ENCODE results near the gene ARHGEF6. TPM values are rescaled to one million over a fixed set of nuclear protein-coding genes. Genes with fewer than 3 reads are reported as not detected.

Gene ARHGEF6
- polyA plus RNA-seq, 4 donors: 11.7 to 13.5 (median 12.2) TPM

DNA sequence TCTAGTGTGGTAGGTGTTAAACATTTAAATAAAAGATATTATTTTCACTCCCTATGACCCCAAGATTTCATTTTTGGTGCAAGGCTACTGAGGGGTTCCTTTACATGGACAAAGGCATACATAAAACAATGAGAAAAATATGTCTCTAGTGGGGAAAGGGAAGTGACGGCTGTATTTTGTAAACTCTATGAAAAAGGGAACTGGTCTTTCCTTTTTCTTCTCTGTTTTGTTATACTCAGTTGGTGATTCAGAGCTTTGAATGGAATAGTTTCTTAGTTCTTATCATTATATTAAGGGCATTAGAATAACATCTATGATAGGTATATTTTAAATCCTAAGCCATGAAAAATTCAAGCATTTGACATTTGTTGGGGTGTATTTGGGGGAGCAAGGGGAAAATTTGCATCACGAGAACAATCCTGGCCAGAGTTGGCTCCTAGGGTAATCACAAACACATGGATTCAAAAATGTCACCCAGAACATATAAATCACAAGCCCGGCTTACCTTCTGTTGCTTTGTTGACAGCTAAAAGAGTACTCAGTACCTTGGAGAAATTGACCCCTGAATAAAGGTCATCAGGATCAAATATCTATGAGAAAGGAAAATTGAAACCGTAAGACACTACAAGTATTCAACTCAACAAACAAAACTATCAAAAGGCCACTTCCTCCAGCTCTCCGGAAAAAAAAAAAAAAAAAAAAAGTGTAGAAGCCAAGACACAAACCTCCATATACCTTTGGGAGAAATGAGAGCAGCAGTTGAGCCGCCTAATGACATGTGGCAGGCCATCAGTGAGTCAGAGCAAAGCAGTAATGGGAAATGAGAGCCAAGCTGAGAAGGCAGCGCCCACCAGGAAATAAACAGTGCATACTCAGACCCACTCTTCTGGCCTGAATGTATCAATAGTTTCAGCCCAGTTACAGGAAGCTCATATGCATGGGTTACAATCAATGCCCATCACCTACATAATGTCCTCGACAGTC, 33.4 kb downstream of the ARHGEF6 start:
- no peak for DNase-seq (ENCODE audit: low read depth in 4 of 4, low spot score in 3 of 4)

DNA sequence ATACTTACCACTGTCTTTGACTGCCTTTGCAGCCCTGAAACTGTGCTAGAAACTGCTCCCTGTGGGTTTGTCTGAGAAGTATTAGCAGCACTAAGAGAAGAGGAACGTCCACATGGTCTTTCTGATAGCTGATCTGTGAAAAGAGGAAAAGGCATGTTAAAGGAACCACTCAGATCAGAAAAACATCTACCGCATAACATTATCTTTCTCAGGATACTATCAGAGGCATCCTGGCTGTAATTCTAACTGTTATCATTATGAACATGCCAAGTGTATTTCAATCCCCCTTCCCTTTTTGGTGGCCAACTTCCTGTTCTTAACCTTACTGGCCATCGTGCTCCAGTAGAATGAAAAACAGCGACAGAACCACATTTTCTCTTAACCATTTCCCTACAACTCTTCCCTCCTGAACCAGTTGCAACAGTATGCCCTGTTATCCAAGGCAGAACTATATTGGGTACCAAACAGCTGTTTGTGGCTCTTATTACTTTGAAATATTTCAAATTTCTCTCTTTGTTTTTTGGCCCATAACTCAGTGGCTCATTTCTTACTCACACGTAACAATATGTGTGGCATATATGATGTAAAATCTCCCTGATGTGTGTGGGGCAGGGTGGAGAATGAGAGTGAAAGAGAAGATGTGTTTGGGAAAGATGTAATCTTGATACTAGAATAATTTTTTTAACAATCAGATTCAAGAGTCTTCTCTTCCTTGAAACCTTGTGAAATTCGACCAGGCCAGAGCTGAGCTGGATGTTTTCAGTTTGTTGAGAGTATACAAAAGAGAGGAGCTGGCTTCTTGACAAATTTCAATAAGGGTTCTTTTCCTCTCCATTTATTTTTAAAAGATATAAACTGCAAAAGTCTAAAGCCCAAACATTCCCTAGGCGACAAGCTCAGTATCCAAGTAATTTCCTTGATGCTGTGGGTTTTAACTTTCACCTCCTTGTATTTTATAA, 35.2 kb downstream of the ARHGEF6 start:
- DNase-seq (ENCODE audit: low read depth in 4 of 4, low spot score in 3 of 4): no peak

DNA sequence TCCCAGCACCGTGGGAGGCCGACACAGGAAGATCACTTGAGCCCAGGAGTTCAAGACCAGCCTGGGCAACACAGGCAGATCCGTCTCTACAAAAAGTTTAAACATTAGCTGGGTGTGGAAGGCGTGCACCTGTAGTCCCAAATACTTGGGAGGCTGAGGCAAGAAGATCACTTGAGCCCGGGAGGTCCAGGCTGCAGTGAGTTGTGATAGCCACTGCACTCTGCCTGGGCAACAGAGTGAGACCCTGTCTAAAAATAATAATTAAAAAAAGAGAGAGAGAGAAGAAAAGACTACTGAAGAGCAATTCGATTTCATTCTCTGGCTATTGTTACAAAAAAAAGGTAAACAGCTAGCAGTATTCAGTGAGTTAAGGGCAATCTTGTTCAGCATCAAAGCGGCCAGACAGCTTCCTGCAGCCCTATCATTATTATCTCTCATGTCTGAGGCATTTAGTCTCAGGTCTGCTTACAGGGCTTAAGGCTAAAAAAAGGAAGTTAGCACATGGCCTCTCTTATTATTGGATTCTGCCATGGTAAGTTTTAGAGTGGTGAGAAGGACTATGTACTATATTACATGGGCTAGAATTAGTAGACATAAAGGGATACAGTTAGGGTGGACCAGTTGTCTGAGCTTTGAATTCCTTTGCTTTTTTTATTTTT, 37.9 kb downstream of the ARHGEF6 start:
- DNase-seq (ENCODE audit: low read depth in 4 of 4, low spot score in 3 of 4): no peak

DNA sequence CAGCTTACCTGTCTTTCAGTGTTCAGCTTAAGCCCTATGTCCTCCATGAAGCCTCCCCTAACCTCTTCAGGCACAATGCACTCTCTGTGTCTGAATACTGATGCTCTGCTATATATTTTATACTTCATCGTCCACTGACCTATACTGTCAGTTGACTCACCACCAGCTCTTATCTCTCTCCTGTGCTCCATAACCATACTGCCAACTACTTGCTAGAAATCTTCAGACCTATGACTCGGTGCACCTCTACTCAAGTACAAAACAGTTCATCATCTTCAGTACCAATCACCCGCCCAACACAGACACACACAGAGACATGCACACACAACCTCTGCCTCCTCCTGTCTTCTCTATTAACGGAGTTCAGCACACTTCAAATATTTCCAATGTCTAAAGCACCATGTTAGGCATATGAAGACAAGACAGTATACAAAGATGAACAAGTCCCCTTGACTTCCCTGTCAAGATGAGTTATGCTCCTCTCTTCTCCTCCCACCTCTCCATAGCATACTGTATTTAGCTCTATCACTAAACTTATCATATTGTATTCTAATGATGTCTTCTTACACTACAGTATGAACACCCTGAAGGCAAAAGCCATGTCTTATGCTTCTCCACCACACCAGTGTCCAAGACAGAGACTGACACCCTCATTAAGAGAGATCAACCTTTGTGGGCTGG, 42.5 kb downstream of the ARHGEF6 start:
- DNase-seq (ENCODE audit: low read depth in 4 of 4, low spot score in 3 of 4): no peak

DNA sequence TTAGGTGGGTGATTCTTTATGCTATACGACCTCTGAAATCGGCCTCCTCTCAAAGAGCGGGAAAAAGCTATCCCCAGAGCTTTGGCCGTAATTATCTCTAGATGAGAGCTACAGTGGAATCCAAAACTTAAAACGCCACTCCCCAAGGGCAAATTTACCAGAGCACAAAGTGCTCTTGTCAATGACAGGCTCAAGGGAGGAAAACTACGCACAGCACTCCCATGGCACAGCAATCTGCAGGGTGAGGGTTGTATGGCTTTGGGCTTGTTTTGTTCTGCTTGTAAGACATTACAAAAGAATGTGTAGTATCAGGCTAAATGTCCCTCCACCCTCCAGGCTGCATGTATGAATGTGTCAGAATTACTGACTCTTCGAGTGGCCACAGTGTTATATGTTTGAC, 44.0 kb downstream of the ARHGEF6 start:
- DNase-seq (ENCODE audit: low read depth in 4 of 4, low spot score in 3 of 4): no peak

DNA sequence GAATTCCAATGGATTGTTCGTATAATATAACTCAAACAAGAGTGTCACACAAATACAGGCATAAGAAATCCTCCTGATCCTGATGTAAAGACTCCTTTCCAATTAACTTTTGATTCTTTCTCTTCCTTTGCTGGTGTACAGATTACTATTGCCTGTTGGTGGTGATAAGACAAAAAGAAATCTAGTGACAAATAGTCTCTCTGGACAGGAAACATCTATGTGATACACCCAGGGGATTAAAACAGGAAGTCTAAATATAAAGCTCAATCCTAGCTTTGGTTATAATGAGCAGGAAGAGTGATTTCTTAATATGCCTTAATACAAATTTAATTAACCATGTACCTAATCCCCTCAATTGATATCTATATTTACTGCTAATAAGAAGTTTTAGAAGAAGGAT, 45.1 kb downstream of the ARHGEF6 start:
- DNase-seq (ENCODE audit: low read depth in 4 of 4, low spot score in 3 of 4): no peak

DNA sequence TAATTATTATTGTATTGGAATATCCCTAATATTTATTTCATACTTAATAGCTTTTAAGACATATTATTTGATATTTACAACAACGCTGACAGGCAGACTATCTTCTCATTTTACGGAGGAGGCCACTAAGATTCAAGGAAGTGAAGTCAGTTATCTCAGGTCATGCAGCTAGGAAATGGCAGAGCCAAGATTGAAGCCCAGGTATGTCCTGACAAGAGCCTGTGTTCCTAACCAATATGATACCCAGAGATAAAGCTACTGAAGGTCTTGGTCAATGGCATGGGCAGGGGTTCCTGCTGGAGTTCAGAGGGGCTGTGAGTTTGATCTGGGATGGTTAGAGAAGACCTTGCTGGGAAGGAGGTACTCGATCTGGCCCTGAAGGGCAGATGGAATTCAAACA, 47.1 kb downstream of the ARHGEF6 start:
- no peak for DNase-seq (ENCODE audit: low read depth in 4 of 4, low spot score in 3 of 4)

DNA sequence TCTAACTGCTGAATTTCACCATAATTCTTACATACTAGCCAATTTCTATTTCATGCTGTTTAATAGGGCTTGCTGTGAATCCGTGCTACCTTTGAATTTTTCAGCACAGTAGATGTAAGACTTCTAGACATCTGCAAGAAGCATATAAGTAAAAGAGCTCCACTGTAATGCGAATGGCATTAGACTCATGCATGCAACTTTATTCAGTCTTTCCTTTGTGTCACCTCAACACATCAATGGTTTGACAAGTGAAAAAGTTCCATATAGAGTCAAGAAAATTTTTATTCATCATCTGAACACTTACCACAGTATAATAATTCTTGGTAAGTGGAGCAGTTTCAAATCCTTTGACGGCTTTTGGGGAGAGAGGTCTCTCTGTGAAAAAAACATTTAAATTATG, 48.9 kb downstream of the ARHGEF6 start:
- no peak for DNase-seq (ENCODE audit: low read depth in 4 of 4, low spot score in 3 of 4)

DNA sequence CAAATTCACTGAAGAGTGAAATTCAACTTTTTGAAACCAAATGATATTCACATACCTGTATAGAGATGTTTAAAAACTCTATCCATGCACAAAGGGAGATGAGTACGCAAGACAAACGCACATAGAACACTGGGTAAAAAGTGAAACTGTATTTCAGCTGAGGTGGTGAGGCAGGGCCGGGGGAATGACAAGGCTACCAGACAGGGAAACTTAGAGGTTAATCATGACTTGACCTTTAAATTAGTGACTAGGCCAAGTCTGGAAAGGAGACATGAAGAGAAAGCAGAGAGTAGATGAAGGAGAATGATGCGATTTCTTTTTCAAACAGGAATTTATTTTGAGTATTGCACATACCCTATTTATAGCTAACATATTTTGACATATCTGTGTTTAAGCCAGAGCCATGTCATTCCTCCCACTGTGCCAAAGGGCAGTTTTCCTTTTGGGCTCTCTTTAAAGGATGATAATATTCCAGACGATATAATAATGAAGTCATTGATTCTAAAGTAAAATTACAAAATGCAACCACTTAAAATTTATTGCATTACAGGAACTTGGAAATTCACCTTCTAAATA, 49.4 kb downstream of the ARHGEF6 start:
- DNase-seq (ENCODE audit: low read depth in 4 of 4, low spot score in 3 of 4): no peak

DNA sequence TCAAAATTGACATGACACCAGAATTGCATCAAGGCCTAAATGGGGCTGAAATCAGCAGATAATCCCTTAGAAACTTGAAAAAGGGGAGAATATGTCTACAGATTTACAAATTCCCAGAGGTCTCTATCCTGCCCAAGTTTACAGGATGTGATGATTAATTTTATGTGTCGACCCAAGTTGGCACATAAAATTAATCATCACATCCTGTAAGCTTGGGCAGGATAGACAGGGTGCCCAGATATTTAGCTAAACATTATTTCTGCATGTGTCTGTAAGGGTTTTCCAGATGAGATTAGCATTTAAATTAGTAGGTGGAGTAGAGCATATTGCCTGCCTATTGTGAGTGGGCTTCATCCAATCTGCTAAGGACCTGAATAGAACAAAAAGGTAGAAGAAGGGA, 52.3 kb downstream of the ARHGEF6 start:
- DNase-seq (ENCODE audit: low read depth in 4 of 4, low spot score in 3 of 4): no peak

DNA sequence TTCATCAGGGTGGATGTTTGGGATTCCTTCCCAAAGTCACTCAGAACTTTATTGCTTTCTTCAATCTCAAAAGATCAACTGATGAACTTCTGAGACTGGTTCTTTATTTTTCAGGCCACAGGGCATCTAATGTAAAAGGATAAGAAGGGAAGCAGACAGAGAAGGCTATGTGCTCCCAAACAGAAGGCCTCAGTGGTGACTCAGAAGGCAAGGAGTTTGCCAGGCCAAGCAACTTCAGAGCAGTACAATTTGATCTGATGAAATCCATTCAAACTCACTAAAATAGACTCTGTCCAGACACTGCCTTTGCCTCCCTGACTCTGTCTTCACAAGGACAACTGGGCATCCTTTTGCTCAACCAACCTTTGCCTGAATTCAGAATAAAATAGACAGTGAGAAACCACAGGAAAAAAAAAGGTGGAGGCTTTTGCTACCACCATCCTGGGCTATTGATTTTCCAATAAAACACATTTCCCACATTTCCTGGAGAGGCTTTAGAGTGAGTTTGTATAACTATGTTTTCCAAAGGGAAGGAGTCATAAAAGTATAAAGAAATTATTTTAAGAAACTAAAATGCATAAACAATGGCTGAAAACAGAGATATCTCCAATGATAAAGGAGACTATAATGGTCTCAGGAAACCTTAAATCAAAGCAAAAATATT, 55.2 kb downstream of the ARHGEF6 start:
- DNase-seq (ENCODE audit: low read depth in 4 of 4, low spot score in 3 of 4): no peak

DNA sequence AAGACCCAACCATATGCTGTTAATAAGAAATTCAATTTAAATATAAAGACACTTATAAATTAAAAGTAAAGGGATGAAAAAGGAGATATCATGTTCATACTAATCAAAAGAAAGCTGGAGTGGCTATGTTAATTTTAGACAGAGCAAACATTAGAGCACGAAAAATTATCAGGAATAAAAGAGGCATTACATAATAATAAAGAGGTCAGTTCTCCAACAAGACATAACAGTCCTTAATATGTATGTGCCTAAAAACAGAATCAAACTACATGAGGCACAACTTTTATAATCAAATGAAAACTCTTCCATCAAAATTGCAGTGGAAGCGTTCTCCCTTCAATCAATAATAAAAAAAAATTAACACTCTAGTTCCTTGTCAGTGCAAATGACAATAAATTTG, 62.6 kb downstream of the ARHGEF6 start:
- DNase-seq (ENCODE audit: low read depth in 4 of 4, low spot score in 3 of 4): no peak

DNA sequence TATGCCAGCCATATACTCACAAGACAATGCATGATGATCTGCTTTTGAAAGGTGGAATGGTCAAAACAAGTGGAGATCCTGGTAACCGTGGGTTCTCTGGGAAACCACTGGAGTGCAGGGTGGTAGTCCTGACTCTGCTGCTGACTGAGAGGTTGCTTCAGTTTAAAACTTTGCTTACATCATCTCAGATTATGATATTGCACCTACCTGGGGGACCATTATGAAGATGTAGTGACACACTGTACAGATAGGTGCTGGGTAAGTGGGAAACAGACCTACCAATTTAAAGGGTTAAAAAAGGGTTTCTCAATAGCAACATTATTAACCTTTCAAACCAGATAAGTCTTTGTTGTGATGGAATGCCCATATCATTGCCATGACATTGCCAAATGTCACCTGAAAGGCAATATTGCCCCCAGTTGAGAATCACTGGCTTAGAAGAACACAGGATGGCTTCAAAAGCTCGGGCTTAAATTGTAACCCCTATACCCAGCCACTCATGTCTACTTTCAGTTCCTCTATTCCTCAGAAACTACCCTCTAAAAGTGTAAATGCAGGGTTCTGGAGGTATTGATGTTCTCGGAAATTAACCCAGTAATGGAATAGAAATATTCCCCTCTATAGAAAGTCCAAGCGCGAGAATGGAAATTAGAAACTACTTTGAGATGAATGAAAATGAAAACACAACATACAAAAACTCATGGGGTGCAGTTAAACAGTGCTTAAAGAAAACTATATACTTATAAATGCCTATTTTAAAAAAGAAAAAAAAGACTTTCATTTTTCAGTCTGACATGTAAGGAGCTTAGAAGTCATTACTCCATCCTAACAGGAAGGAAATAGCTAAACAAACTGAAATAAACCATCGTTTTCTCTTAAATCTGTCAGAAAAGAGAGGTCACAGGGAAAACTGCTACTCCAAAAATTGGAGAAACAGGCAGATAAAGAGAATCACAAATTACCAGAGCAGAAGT, 65.8 kb downstream of the ARHGEF6 start:
- no peak for DNase-seq (ENCODE audit: low read depth in 4 of 4, low spot score in 3 of 4)

DNA sequence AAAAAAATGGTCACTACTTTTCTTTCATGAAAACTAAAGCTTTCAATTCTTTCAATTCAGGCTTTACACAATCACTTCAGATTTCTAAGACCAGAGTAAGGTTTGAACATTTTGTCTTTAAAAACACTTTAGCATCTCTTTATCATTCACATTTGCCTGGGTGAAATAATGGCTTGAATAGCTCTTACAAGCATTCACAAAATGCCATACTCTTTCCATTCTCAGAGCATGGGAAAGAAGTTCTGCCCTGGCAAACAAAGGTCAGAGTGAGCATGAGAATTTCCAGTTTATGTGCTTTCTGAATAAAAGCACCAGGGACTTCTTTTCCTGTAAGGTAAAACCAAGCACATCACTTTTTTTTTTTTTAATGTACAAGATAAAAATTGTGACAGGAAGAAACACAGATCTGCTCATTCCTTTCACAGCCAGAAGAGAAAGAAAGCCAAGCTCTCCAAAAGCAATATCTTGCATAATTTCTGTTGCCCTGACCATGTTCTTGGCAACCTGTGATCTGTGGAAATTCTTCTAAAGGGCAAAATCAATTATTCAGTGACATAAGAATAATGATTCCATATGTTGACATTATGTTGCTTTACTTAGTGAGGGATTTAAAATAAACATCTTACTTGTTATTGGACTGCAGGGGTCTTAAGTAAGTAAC, 68.0 kb downstream of the ARHGEF6 start:
- no peak for DNase-seq (ENCODE audit: low read depth in 4 of 4, low spot score in 3 of 4)

DNA sequence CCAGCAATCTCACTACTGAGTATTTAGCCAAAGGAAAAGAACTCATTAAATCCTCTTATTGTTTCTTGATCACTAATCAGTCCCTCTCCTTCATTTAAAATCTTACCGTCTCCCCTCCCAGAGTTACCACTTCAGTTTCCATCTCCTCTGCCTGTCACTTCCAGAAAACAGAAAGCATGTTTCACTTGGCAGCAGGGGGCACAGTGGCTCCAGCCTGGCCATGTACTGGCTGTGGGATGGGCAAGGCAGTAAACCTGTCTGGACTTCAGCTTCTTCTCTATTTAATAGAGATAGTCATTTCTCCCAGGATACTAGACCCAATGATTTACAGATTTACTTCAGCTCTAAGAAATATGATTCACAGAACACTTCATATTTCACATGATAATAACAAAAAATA, 69.6 kb downstream of the ARHGEF6 start:
- DNase-seq (ENCODE audit: low read depth in 4 of 4, low spot score in 3 of 4): no peak

DNA sequence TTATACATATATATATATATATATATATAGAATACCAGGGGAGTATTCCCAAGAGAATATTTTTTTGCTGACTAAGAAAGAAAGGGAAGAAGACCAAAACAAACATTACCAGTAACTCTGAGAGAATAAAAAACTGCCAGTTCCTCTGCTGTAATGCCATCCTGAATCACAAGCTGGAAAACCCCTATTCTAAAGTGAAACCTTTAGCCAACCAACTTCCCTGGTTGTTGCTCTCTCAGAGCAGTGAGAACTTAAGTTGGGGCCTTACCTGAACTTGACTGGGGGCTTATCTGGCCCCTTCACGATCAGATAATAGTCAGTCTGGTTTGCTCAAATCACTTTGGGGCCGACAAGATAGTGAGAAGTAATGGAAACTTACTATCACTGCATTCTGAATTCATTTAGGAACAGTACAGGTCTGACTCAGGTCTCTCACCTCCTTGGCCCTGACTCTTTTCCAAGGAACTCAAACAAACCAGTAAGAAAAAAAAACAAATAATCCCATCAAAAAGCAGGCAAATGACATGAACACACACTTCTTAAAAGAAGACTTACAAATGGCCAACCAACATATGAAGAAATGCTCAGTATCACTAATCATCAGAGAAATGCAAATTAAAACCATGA, 70.3 kb downstream of the ARHGEF6 start:
- DNase-seq (ENCODE audit: low read depth in 4 of 4, low spot score in 3 of 4): no peak

DNA sequence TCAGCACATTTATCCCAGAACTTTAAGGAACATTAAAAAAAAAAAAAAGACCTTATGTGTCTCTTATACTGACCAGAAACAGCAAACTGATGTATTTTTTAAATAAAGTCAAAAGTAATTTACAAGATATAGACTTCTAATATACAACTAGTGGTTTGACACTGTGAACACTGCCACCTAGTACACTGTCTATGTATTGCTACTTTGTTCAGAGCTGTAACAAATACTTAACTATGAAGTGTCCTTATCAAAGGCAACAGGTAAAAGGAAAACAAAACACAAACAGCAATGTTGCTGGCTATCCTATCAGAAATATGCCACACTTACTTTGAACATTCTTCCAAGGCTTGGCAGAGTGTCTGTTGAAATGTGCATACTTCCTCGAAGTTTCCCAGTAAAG, 72.4 kb downstream of the ARHGEF6 start:
- no peak for DNase-seq (ENCODE audit: low read depth in 4 of 4, low spot score in 3 of 4)

All from left renal pelvis (tissue), 4 donors.